ENCODE results near the gene TEX101.
"Not testable (repeated sequence)": the region's sequence is repeated elsewhere in the genome, so short reads cannot be mapped to it uniquely, and the experiment has no call there.

The TEX101 gene

GRCh38 chr19:43391552-43391935, 23.1 kb upstream of the TEX101 start:
- not testable (repeated sequence) for H3K4me3 ChIP-seq (ENCODE audit: low read length); H3K9me3 ChIP-seq (ENCODE audit: low read length); H3K4me1 ChIP-seq (ENCODE audit: insufficient read depth, low read length); H3K27me3 ChIP-seq (ENCODE audit: insufficient read depth, low read length); H2AFZ ChIP-seq (ENCODE audit: low read depth, low read length); H3K36me3 ChIP-seq (ENCODE audit: insufficient read depth, low read length)

DNA sequence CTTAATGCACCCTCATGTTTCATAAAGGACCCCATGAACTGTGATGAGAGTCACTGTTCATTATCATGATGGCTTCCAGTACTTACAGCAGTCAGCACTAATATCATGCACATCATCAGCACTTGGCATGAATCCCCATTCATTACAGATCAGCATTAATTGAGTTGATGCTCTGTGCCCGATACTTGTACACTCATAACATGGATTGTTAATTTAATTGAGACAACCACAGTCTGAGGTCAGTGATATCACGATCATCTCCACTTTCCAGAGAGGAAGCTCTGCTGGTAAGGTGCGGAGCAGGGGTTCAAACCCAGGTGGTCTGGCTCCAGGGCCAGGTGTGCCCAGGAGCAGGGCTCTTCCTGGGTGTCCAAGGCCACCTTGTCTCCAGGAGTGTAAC, 21.2 kb upstream of the TEX101 start:
- H3K4me3 ChIP-seq (ENCODE audit: low read length); H3K4me1 ChIP-seq (ENCODE audit: insufficient read depth, low read length); H3K9me3 ChIP-seq (ENCODE audit: low read length); H2AFZ ChIP-seq (ENCODE audit: low read depth, low read length); H3K36me3 ChIP-seq (ENCODE audit: insufficient read depth, low read length); H3K27me3 ChIP-seq (ENCODE audit: insufficient read depth, low read length): not testable (repeated sequence)

DNA sequence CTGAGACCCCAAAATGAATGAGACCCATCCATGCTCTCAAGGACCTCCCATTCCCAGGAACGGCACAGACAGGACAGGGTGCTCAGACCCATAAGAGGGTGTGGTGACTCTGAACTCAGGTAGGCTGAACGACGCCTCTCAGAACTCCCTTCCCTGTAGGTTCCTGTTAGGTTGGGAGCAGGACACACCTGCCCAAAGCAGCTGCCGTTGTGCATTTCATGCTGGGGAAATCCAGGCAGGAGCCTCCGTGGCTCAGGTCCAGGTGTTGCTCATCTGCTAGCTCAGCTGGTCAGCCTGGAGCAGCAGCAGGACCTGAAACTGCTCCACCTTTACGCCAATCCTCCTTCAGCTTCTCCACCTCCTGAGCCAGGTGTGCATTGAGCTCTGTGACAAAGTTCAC, 19.1 kb upstream of the TEX101 start:
- H3K36me3 ChIP-seq (ENCODE audit: insufficient read depth, low read length), result no peaks in the 10 kb centered on the region

GRCh38 chr19:43406297-43406696, 8.4 kb upstream of the TEX101 start:
- Histone ChIP-seq H3K4me1 (ENCODE audit: insufficient read depth, low read length) (no peaks in the 10 kb centered on the region), H3K36me3 (ENCODE audit: insufficient read depth, low read length) (no peaks in the 10 kb centered on the region), H3K27me3 (ENCODE audit: insufficient read depth, low read length) (no peaks in the 10 kb centered on the region), H3K9me3 (ENCODE audit: low read length) (no peaks in the 10 kb centered on the region), H3K4me3 (ENCODE audit: low read length) (no peak overlapping the region), H2AFZ (ENCODE audit: low read depth, low read length) (no peak overlapping the region)

More for the DNA sequence above, 19.1 kb upstream of the TEX101 start:
- no peaks in the 10 kb centered on the region for H3K27me3 ChIP-seq (ENCODE audit: insufficient read depth, low read length)
- H3K9me3 ChIP-seq (ENCODE audit: low read length), result no peaks in the 10 kb centered on the region
- no peak overlapping the region for H2AFZ ChIP-seq (ENCODE audit: low read depth, low read length)
- no peak overlapping the region for H3K4me3 ChIP-seq (ENCODE audit: low read length)
- H3K4me1 ChIP-seq (ENCODE audit: insufficient read depth, low read length), result no peaks in the 10 kb centered on the region

- Histone ChIP-seq H3K36me3 (ENCODE audit: insufficient read depth, low read length) (no peaks in the 10 kb centered on the region), H3K9me3 (ENCODE audit: low read length) (no peaks in the 10 kb centered on the region), H2AFZ (ENCODE audit: low read depth, low read length) (no peak overlapping the region), H3K4me3 (ENCODE audit: low read length) (no peak overlapping the region), H3K4me1 (ENCODE audit: insufficient read depth, low read length) (no peaks in the 10 kb centered on the region), H3K27me3 (ENCODE audit: insufficient read depth, low read length) (no peaks in the 10 kb centered on the region)
Observed at GRCh38 chr19:43407416-43408005, 7.2 kb upstream of the TEX101 start.

- no peak overlapping the region for H2AFZ ChIP-seq (ENCODE audit: low read depth, low read length)
- H3K27me3 ChIP-seq (ENCODE audit: insufficient read depth, low read length), result no peaks in the 10 kb centered on the region
- H3K4me1 ChIP-seq (ENCODE audit: insufficient read depth, low read length), result no peaks in the 10 kb centered on the region
- no peak overlapping the region for H3K4me3 ChIP-seq (ENCODE audit: low read length)
- no peaks in the 10 kb centered on the region for H3K36me3 ChIP-seq (ENCODE audit: insufficient read depth, low read length)
- H3K9me3 ChIP-seq (ENCODE audit: low read length), result no peaks in the 10 kb centered on the region
Observed at GRCh38 chr19:43408043-43408442, 6.6 kb upstream of the TEX101 start.

DNA sequence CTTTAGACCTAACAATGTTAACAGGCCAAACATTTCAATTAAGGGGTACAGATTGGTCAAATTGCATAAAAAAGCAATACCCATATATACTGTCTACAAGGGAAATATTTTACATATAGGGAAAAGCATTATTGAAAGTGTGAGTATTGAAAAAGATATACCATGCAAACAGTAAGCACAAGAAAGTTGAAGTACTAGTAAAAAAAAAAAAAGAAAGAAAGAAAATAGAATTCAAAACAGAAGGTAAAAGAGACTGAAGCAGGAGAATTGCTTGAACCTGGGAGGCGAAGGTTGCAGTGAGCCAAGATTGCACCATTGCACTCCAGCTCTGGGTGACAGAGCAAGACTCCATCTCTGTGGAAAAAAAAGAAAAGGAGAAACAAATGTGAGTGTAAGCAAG, 5.3 kb upstream of the TEX101 start:
- Histone ChIP-seq H3K9me3 (ENCODE audit: low read length) (no peaks in the 10 kb centered on the region), H3K4me3 (ENCODE audit: low read length) (no peak overlapping the region), H3K27me3 (ENCODE audit: insufficient read depth, low read length) (no peaks in the 10 kb centered on the region), H2AFZ (ENCODE audit: low read depth, low read length) (no peak overlapping the region), H3K36me3 (ENCODE audit: insufficient read depth, low read length) (no peaks in the 10 kb centered on the region), H3K4me1 (ENCODE audit: insufficient read depth, low read length) (no peaks in the 10 kb centered on the region)

DNA sequence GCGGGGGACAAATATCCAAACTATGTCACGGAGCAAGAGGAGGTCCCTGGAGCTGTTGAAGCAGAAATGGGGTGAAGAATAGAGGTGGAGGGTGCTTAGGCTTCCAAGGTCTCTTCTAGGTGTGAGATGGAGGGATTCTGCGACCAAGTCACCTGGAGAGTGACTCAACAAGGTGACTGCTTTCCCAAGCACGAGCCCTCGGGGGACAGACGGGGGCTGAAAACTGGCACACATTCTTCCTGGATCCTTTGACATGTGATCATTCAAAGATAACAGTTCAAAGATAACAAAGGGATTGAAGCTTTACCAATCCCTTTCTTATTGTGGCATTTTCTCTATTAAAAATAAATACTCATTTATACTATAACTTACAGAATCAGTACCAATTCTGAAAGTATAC, 2.2 kb upstream of the TEX101 start:
- no peak overlapping the region for H2AFZ ChIP-seq (ENCODE audit: low read depth, low read length)
- H3K4me3 ChIP-seq (ENCODE audit: low read length), result no peak overlapping the region
- H3K9me3 ChIP-seq (ENCODE audit: low read length), result no peaks in the 10 kb centered on the region
- no peaks in the 10 kb centered on the region for H3K4me1 ChIP-seq (ENCODE audit: insufficient read depth, low read length)
- no peaks in the 10 kb centered on the region for H3K36me3 ChIP-seq (ENCODE audit: insufficient read depth, low read length)
- no peaks in the 10 kb centered on the region for H3K27me3 ChIP-seq (ENCODE audit: insufficient read depth, low read length)

GRCh38 chr19:43416951-43417623, 2.4 kb downstream of the TEX101 start:
- Histone ChIP-seq H2AFZ (ENCODE audit: low read depth, low read length) (no peak overlapping the region), H3K27me3 (ENCODE audit: insufficient read depth, low read length) (peaks cover 7% of the 10 kb centered on the region), H3K9me3 (ENCODE audit: low read length) (no peaks in the 10 kb centered on the region), H3K4me3 (ENCODE audit: low read length) (no peak overlapping the region), H3K36me3 (ENCODE audit: insufficient read depth, low read length) (no peaks in the 10 kb centered on the region), H3K4me1 (ENCODE audit: insufficient read depth, low read length) (no peaks in the 10 kb centered on the region)

DNA sequence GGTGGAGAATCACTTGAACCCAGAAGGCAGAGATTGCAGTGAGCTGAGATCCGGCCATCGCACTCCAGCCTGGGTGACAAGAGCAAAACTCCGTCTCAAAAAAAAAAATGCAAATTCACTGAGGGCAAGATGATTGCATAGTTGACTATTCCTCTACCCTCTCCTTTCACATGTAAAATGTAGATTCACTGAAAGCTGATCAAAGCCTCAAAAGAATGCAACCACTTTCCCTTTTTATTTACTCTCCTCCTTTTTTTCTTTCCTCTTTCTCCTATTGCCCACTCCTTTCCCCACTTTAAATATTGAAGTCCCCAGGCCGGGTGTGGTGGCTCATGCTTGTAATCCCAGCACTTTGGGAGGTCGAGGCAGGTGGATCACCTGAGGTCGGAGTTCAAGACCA, 6.3 kb downstream of the TEX101 start:
- Histone ChIP-seq H3K27me3 (ENCODE audit: insufficient read depth, low read length) (peaks cover 7% of the 10 kb centered on the region), H3K4me3 (ENCODE audit: low read length) (no peak overlapping the region), H3K36me3 (ENCODE audit: insufficient read depth, low read length) (no peaks in the 10 kb centered on the region), H2AFZ (ENCODE audit: low read depth, low read length) (no peak overlapping the region), H3K9me3 (ENCODE audit: low read length) (no peaks in the 10 kb centered on the region), H3K4me1 (ENCODE audit: insufficient read depth, low read length) (peaks cover 2% of the 10 kb centered on the region)

DNA sequence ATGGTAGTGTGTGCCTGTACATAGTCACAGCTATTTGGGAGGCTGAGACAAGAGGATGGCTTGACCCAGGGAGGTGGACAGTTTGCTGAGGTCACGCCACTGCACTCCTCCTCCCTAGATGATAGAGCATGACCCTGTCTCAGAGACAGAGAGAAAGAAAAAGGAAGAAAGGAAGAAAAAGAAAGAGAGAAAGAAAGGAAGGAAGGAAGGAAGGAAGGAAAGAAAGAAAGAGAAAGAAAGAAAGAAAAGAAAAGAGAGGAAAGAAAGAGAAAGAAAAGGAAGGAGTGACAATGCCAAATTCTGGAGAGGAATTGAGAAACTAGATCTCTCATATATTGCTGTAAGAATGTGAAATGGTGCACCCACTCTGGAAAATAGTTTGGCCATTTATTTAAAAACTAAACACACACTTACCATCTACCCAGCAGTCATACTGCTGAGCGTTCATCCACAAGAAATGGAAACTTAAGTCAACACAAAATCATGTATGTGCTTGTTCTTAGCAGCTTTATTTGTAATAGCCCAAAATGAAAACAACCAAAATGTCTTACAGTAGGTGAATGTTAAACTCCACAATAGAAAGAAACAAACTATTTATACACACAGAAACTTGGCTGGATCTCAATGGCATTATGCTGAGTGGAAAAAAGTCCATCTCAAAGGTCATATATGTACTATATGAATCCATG, 7.5 kb downstream of the TEX101 start:
- Histone ChIP-seq H3K36me3 (ENCODE audit: insufficient read depth, low read length) (no peaks in the 10 kb centered on the region), H3K27me3 (ENCODE audit: insufficient read depth, low read length) (peaks cover 7% of the 10 kb centered on the region), H3K9me3 (ENCODE audit: low read length) (no peaks in the 10 kb centered on the region), H3K4me1 (ENCODE audit: insufficient read depth, low read length) (peaks cover 5% of the 10 kb centered on the region), H3K4me3 (ENCODE audit: low read length) (no peak overlapping the region), H2AFZ (ENCODE audit: low read depth, low read length) (no peak overlapping the region)

DNA sequence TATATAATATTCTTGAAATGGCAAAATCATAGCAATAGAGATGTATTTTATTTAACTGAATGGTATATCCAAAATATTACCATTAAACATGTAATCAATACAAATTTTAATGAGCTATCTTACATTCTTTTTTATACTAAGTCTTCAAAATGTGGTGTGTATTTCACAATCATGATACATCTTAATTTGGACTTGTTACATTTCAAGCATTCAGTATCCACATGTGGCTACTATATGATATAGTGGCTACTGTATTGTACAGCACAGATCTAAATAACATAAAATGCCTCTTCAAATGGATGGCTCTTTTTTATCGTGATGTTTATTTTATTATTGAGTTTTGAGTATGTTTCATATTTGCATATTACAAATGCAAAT, 8.0 kb downstream of the TEX101 start:
- H3K4me1 ChIP-seq (ENCODE audit: insufficient read depth, low read length), result peaks cover 5% of the 10 kb centered on the region
- peaks cover 7% of the 10 kb centered on the region for H3K27me3 ChIP-seq (ENCODE audit: insufficient read depth, low read length)
- H3K36me3 ChIP-seq (ENCODE audit: insufficient read depth, low read length), result no peaks in the 10 kb centered on the region
- H3K4me3 ChIP-seq (ENCODE audit: low read length), result no peak overlapping the region
- H2AFZ ChIP-seq (ENCODE audit: low read depth, low read length), result no peak overlapping the region
- no peaks in the 10 kb centered on the region for H3K9me3 ChIP-seq (ENCODE audit: low read length)

DNA sequence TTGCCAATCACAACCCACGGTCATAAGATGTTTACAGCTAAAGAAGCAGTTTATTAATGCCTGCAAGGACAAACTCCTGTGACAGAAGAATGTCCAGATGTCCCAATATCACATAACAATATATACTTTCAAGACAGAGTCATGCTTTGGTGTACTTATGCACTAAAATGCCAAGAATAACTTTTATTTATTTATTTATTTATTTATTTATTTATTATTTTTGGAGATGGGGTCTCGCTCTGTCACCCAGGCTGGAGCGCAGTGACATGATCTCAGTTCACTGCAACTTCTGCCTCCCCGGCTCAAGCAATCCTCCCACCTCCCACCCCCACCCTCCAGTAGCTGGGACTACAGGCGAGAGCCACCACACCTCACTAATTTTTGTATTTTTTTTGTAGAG, 9.1 kb downstream of the TEX101 start:
- Histone ChIP-seq H3K4me3 (ENCODE audit: low read length) (no peak overlapping the region), H3K27me3 (ENCODE audit: insufficient read depth, low read length) (peaks cover 4% of the 10 kb centered on the region), H2AFZ (ENCODE audit: low read depth, low read length) (no peak overlapping the region), H3K36me3 (ENCODE audit: insufficient read depth, low read length) (no peaks in the 10 kb centered on the region), H3K4me1 (ENCODE audit: insufficient read depth, low read length) (peaks cover 5% of the 10 kb centered on the region), H3K9me3 (ENCODE audit: low read length) (no peaks in the 10 kb centered on the region)
